AG04450 (cell line): ENCODE results near the gene FREM1. TPM values are rescaled to one million over a fixed set of nuclear protein-coding genes. Genes with fewer than 3 reads are reported as not detected.

Source experiments
- CTCF ChIA-PET: fragments of 300-600, 350-600 bp; formaldehyde crosslinking; extraction: SDS; loops from one replicate; lab custom pipeline; 2022; ENCODE audit warnings: antibody characterized with exemption, inconsistent platforms; lab: Charles Lee
- POLR2A ChIA-PET: fragments of 350-600 bp; formaldehyde crosslinking; extraction: SDS; loops from one replicate; lab custom pipeline; 2021; ENCODE audit warnings: antibody characterized with exemption, inconsistent platforms; lab: Yijun Ruan, JAX
- DNase-seq: peaks from one replicate; pipeline ENCODE4 v3.0.0-alpha.2; 2011; ENCODE audit warnings: low read depth, low spot score
- H3K27ac ChIP-seq: one replicate; pipeline ENCODE4 v1.5.1; 2012; ENCODE audit warnings: low read depth, low read length, control low read depth
- H3K27me3 ChIP-seq: one replicate; pipeline ENCODE4 v1.6.0; 2012; ENCODE audit warnings: low read length; ENCODE audit not compliant: control insufficient read depth, insufficient read depth
- H3K4me3 ChIP-seq: 2 replicates; pipeline ENCODE4 v1.5.1; 2011; ENCODE audit warnings: mild to moderate bottlenecking, low read depth, low read length, control low read depth
- H3K9me3 ChIP-seq: 2 replicates; pipeline ENCODE4 v1.5.1; 2012; ENCODE audit warnings: low read length; ENCODE audit not compliant: control insufficient read depth, insufficient read depth
- polyA plus RNA-seq: library from polyadenylated mRNA; depleted of rRNA; stranded (reverse); fragments of >200 nt; gene quantifications from 2 replicates; pipeline ENCODE4 v1.2.3, GENCODE V29; 2011
- TF ChIP-seq, protein P1 (sequence below): IDR thresholded peaks from 2 replicates; pipeline ENCODE4 v1.5.1; 2011; ENCODE audit warnings: low read depth, low read length, control low read depth, inconsistent platforms

Gene FREM1
- polyA plus RNA-seq, 1 experiment: not detected

DNA sequence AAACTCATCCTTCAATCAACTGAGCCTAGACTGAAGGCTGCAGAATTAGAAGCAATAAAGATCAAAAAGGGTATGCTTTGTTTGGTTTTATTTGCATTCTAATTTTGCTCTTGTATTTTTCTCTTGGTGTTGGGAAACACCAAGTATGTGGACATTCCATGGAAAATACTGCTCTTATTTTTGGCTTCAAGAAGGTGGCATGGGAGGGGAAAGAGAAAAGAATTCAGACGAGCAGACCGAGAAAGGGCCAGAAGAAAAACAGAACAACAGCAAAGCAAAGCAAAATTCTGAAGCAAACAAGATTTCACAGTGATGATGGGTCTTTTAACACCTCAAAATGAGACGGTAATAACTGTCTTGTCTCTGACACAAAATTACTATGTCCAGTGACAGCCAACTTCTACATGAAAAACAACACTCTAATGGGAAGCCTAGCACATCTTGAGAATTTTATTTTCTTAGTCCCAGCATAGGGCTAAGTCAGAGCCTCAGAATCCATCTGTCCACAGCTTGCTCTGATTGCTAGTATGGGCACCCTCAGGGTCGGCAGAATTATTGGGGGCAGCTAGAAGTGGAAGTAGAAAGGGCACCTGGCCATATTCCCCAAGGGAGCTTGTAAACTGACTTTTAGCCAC, 26.8 kb downstream of the FREM1 start:
- no peaks in the 10 kb centered on the region for H3K27me3 ChIP-seq
- DNase-seq: no peak
- H3K4me3 ChIP-seq: no peak overlapping the region
- CTCF ChIA-PET: no interaction called here
- TF ChIP-seq, protein P1, sequence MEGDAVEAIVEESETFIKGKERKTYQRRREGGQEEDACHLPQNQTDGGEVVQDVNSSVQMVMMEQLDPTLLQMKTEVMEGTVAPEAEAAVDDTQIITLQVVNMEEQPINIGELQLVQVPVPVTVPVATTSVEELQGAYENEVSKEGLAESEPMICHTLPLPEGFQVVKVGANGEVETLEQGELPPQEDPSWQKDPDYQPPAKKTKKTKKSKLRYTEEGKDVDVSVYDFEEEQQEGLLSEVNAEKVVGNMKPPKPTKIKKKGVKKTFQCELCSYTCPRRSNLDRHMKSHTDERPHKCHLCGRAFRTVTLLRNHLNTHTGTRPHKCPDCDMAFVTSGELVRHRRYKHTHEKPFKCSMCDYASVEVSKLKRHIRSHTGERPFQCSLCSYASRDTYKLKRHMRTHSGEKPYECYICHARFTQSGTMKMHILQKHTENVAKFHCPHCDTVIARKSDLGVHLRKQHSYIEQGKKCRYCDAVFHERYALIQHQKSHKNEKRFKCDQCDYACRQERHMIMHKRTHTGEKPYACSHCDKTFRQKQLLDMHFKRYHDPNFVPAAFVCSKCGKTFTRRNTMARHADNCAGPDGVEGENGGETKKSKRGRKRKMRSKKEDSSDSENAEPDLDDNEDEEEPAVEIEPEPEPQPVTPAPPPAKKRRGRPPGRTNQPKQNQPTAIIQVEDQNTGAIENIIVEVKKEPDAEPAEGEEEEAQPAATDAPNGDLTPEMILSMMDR: no peak
- no peaks in the 10 kb centered on the region for H3K9me3 ChIP-seq
- POLR2A ChIA-PET: no interaction called here
- H3K27ac ChIP-seq: no peak overlapping the region

DNA sequence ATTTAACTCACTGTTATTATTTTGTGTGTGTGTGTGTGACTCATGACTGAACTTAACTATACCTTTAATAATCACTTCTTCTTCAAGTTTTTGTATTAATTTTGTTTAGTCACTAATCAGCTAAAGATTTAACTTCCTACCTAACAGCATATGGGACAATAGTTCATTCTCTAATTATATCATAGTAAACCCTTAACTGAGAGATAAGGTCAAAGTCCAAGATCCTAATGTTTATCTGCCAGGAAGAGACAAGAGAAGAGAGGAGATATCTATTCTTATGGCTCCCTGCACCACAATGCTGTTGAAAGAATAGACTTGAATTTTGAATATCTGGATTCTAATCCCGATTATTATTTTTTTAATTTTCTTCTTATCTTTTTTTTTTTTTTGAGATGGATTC, 28.1 kb downstream of the FREM1 start:
- TF ChIP-seq, protein P1: no peak
- no peak for DNase-seq
- POLR2A ChIA-PET: no interaction called here
- Histone ChIP-seq H3K4me3 (no peak overlapping the region), H3K27ac (no peak overlapping the region), H3K27me3 (no peaks in the 10 kb centered on the region), H3K9me3 (no peaks in the 10 kb centered on the region)
- CTCF ChIA-PET: no interaction called here

DNA sequence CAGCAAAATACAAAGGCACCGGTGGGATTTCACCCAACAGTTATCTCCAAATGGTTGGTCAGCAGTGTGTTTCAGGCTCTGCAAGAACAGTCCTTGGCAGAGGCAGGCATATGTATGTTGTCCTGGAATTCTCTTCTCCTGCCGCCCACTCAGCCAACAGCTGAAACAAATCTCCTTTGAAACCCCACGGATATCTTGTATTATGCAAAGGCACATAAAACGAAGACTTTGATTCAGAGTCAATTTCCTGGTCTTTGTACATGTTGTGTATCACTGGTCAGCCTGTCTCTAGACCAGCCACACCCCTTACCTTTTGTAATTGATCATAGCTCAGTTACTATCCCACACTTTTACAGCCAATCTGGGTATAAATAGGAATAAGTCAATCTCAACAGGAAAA, 29.2 kb downstream of the FREM1 start:
- Histone ChIP-seq H3K27ac (no peak overlapping the region), H3K27me3 (no peaks in the 10 kb centered on the region), H3K4me3 (no peak overlapping the region), H3K9me3 (no peaks in the 10 kb centered on the region)
- TF ChIP-seq, protein P1: no peak
- no peak for DNase-seq
- ChIA-PET CTCF (no interaction called here), POLR2A (no interaction called here)

DNA sequence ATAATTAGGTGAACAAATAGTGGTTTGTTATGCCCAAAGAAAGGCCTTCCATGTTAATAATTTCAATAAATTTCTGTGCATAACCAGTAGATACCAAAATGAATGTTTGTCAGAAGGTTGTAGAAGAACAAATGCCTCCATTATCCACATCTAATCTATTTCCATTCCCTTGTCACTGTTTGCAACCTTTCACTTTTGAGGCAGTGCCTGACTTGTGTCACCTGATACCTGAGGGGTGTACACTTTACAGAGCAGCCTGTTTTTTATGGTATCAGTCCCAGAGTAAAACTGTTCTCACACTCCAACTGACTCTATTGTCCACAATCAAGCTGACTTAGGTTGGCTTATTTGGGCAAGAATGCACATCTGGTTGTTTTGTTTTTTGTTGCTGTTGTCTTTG, 40.1 kb downstream of the FREM1 start:
- no peak for DNase-seq
- no peaks in the 10 kb centered on the region for H3K27me3 ChIP-seq
- ChIA-PET POLR2A (no interaction called here), CTCF (no interaction called here)
- TF ChIP-seq, protein P1: no peak
- H3K27ac ChIP-seq: no peak overlapping the region
- H3K9me3 ChIP-seq: peaks cover 3% of the 10 kb centered on the region; the same call in 1 of the 2 replicates
- H3K4me3 ChIP-seq: no peak overlapping the region

DNA sequence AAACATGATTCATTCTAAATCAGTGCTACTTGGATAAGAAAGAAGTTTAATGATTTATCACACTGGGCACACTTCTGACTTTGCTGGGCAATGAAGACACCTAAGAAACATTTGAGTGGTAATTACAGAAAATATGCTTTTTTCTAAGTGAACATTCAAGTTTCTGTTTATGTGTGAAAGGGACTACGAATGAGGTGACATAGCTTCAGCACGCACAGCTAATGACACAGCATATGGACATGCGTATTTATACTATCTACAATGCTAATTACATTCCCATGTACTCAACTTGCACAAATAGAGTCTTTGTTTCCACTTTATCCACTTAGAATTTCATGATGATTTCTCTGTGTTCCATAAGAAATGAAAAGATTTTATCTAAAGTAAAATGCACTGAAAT, 40.6 kb downstream of the FREM1 start:
- ChIA-PET CTCF (no interaction called here), POLR2A (no interaction called here)
- no peaks in the 10 kb centered on the region for H3K27me3 ChIP-seq
- DNase-seq: no peak
- TF ChIP-seq, protein P1: no peak
- peaks cover 3% of the 10 kb centered on the region; the same call in 1 of the 2 replicates for H3K9me3 ChIP-seq
- no peak overlapping the region for H3K4me3 ChIP-seq
- no peak overlapping the region for H3K27ac ChIP-seq
